ENCODE results near the gene CLDND2. TPM values are rescaled to one million over a fixed set of nuclear protein-coding genes. Genes with fewer than 3 reads are reported as not detected.
A peak's percentile ranks its signal among the peaks of the same experiment; 100 is the strongest.
"Not testable (repeated sequence)": the region's sequence is repeated elsewhere in the genome, so short reads cannot be mapped to it uniquely, and the experiment has no call there.

Gene CLDND2
- polyA plus RNA-seq, 1 experiment = 0.12 TPM

DNA sequence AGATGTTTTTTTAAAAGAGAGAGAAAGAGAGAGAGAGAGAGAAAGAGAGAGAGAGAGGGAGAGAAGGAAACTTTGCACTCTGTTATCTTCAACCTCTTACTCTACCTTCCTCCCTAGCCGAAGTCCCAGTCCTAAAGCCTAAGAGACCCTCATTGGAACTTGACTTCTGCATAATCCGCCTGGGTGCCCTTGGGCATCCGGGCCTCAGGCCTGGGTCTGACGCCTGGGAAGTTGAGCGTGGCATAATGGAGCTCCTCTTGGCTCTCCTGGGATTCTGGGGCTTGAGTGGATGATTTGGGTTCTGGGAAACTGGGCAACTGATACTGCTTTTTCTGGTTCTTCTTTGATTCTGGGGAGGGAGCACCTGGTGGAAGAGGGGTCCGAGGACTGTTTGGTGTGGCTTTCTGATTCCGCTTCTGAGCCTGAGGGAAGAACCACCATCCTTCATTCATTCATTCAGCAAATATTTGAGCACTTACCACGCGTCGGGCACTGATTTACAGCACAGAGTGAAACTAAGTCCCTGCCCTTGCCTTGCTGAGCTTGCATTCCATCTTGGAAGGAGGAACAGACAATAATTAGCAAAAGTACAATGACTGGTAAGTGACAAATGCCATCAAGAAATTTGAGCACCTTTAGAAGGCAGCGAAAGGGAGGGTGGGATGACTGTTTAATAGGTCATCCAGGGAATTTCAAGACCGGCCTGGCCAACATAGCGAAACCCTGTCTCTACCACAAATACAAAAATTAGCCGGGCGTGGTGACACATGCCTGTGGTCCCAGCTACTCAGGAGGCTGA, 42.3 kb upstream of the CLDND2 start:
- TF ChIP-seq CTCF (IDR thresholded peaks at IDR 0.05; ENCODE audit: insufficient read depth, low read depth, low read length) = no peak
- no peaks in the 10 kb centered on the region for H3K36me3 ChIP-seq (ENCODE audit: control insufficient read depth, insufficient read depth, low read length)
- DNase-seq (ENCODE audit: low read depth) = no peak
- POLR2A ChIA-PET = no interaction called here
- CTCF ChIA-PET = interaction anchor here (1.0 kb wide), 1 partner anchor 10 kb away, joined by 6 read pairs; no protein-coding TSS in a partner anchor
- no peaks in the 10 kb centered on the region for H3K27me3 ChIP-seq (ENCODE audit: control insufficient read depth, insufficient read depth, low read length)
- no peak overlapping the region for H3K4me3 ChIP-seq (ENCODE audit: low read depth, low read length)

GRCh38 chr19:51407511-51408131, 38.8 kb upstream of the CLDND2 start:
- peak; percentile 41 for TF ChIP-seq CTCF (IDR thresholded peaks at IDR 0.05; ENCODE audit: insufficient read depth, low read depth, low read length)
- CTCF ChIA-PET = interaction anchor here (0.8 to 2.0 kb wide), 4 partner anchors 10 to 68 kb away, joined by 3 to 6 read pairs (median 4); partner anchors contain the start of genes LIM2 and SIGLEC10
- DNase-seq (ENCODE audit: low read depth) = no peak

GRCh38 chr19:51402117-51402516, 33.3 kb upstream of the CLDND2 start:
- H3K4me3 ChIP-seq (ENCODE audit: low read depth, low read length) = no peak overlapping the region
- ChIA-PET CTCF (no interaction called here), POLR2A (no interaction called here)
- no peaks in the 10 kb centered on the region for H3K36me3 ChIP-seq (ENCODE audit: control insufficient read depth, insufficient read depth, low read length)
- no peak for DNase-seq (ENCODE audit: low read depth)
- TF ChIP-seq CTCF (IDR thresholded peaks at IDR 0.05; ENCODE audit: insufficient read depth, low read depth, low read length) = no peak
- H3K27me3 ChIP-seq (ENCODE audit: control insufficient read depth, insufficient read depth, low read length) = no peaks in the 10 kb centered on the region

More at GRCh38 chr19:51407511-51408131, 38.8 kb upstream of the CLDND2 start:
- Histone ChIP-seq H3K27me3 (ENCODE audit: control insufficient read depth, insufficient read depth, low read length) (no peaks in the 10 kb centered on the region), H3K36me3 (ENCODE audit: control insufficient read depth, insufficient read depth, low read length) (no peaks in the 10 kb centered on the region), H3K4me3 (ENCODE audit: low read depth, low read length) (no peak overlapping the region)
- POLR2A ChIA-PET = no interaction called here

DNA sequence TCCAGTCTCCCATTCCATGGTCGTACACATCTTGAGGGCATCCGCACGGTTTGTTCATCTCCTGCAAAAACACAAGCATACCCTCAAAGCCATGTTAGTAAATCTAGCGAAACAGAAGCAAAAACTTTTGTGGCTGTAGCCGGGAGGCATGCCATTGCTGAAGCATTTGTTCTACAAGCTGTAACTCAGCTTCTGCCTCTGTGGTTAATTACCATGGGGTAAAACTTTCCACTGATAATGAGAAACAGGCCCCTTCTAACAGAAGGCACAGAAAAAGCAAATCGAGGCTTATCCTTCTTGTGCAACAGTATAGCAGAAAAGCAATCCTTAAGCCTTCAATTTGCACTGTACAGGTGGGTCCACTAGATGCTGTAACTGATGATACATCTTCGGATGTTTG, 31.1 kb upstream of the CLDND2 start:
- DNase-seq (ENCODE audit: low read depth); POLR2A ChIA-PET; H3K27me3 ChIP-seq (ENCODE audit: control insufficient read depth, insufficient read depth, low read length); H3K36me3 ChIP-seq (ENCODE audit: control insufficient read depth, insufficient read depth, low read length); H3K4me3 ChIP-seq (ENCODE audit: low read depth, low read length): not testable (repeated sequence)
- CTCF ChIA-PET = interaction anchor here (0.6 to 4.1 kb wide), 2 partner anchors 18 to 62 kb away, joined by 4 to 16 read pairs; partner anchors contain the start of gene SIGLEC10

- DNase-seq (ENCODE audit: low read depth) = no peak
- H3K36me3 ChIP-seq (ENCODE audit: control insufficient read depth, insufficient read depth, low read length) = no peaks in the 10 kb centered on the region
- CTCF ChIA-PET = interaction anchor here (0.6 to 4.1 kb wide), 5 partner anchors 19 to 81 kb away, joined by 3 to 16 read pairs (median 4); partner anchors contain the start of gene SIGLEC10
- POLR2A ChIA-PET = no interaction called here
- H3K27me3 ChIP-seq (ENCODE audit: control insufficient read depth, insufficient read depth, low read length) = no peaks in the 10 kb centered on the region
- TF ChIP-seq CTCF (IDR thresholded peaks at IDR 0.05; ENCODE audit: insufficient read depth, low read depth, low read length) = no peak
- no peak overlapping the region for H3K4me3 ChIP-seq (ENCODE audit: low read depth, low read length)
Observed at GRCh38 chr19:51399231-51399630, 30.4 kb upstream of the CLDND2 start.
